Neural crest cell (in vitro differentiated cells): ENCODE data around the gene TXNRD1. TPM values are rescaled to one million over a fixed set of nuclear protein-coding genes. Genes with fewer than 3 reads are reported as not detected.

ENCODE experiments used
- DNase-seq: peaks from one replicate; pipeline ENCODE4 v3.0.0; 2021; ENCODE audit warnings: low read depth, mixed read lengths, low spot score
- H3K27ac Mint-ChIP-seq: one replicate; pipeline ENCODE4 v1.8.0; 2021; ENCODE audit warnings: mild to moderate bottlenecking, mixed read lengths; ENCODE audit not compliant: unreplicated experiment
- H3K27me3 Mint-ChIP-seq: 2 replicates; pipeline ENCODE4 v1.8.0; 2021; ENCODE audit warnings: low read depth, mild to moderate bottlenecking, mixed read lengths
- H3K36me3 Mint-ChIP-seq: 2 replicates; pipeline ENCODE4 v1.8.0; 2021; ENCODE audit warnings: low read depth, mild to moderate bottlenecking, mixed read lengths
- H3K4me1 Mint-ChIP-seq: 2 replicates; pipeline ENCODE4 v1.8.0; 2021; ENCODE audit warnings: mixed read lengths
- H3K4me3 Mint-ChIP-seq: one replicate; pipeline ENCODE4 v1.8.0; 2021; ENCODE audit warnings: mild to moderate bottlenecking, mixed read lengths
- H3K9me3 Mint-ChIP-seq: 2 replicates; pipeline ENCODE4 v1.8.0; 2021; ENCODE audit warnings: mixed read lengths
- CTCF ChIP-seq: fragments of 200-600 bp; sonication (generic); conservative IDR thresholded peaks from 2 replicates; pipeline ENCODE4 v1.5.0; 2021; ENCODE audit warnings: antibody characterized with exemption, mild to moderate bottlenecking
- total RNA-seq: library from RNA; stranded (reverse); gene quantifications from 2 replicates; pipeline ENCODE4 v1.2.1, GENCODE V29; 2021

TXNRD1 gene
- total RNA-seq, 1 donor from 2014 or later, result 105 TPM

- Mint-ChIP-seq H3K27me3 (peaks cover 6% of the 10 kb centered on the region), H3K4me1 (peaks cover 13% of the 10 kb centered on the region), H3K36me3 (no peaks in the 10 kb centered on the region), H3K4me3 (no peak overlapping the region), H3K9me3 (peaks cover 2% of the 10 kb centered on the region), H3K27ac (no peak overlapping the region)
- TF ChIP-seq CTCF, result no peak
- DNase-seq, result no peak
Observed at GRCh38 chr12:104377514-104377812, 161.9 kb downstream of the TXNRD1 start.

DNA sequence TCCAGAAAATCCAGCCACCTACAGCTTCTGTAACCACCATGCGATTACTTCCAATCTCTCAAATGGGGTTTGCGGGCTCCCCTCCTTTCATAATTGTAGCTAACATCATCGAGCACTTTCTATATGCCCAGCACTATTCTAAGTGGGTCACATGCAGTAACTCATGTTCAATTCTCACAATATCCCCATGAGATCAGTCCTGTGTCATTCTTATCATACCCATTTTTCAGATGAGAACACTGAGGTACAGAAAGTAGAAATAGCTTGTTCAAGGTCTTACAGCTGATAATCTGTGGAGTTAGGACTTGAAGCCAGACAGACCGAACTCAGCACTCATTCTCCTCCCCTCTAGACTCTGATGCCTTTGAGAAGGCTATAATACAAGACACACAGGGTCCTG is 162.8 kb downstream of the TXNRD1 start:
- Mint-ChIP-seq H3K27ac (no peak overlapping the region), H3K27me3 (peaks cover 6% of the 10 kb centered on the region), H3K9me3 (peaks cover 2% of the 10 kb centered on the region), H3K4me3 (no peak overlapping the region), H3K36me3 (no peaks in the 10 kb centered on the region), H3K4me1 (peaks cover 13% of the 10 kb centered on the region)
- TF ChIP-seq CTCF, result no peak
- DNase-seq, result no peak

- Mint-ChIP-seq H3K4me3 (no peak overlapping the region), H3K36me3 (peaks cover 2% of the 10 kb centered on the region), H3K9me3 (peaks cover 3% of the 10 kb centered on the region), H3K4me1 (peaks cover 13% of the 10 kb centered on the region), H3K27ac (no peak overlapping the region), H3K27me3 (peaks cover 6% of the 10 kb centered on the region)
- TF ChIP-seq CTCF, result no peak
- DNase-seq, result no peak
Observed at GRCh38 chr12:104381341-104381730, 165.8 kb downstream of the TXNRD1 start.

- peak; percentile 81 for DNase-seq
- no peak overlapping the region for H3K4me3 Mint-ChIP-seq
- H3K27me3 Mint-ChIP-seq, result peaks cover 6% of the 10 kb centered on the region
- peaks cover 2% of the 10 kb centered on the region for H3K36me3 Mint-ChIP-seq
- H3K9me3 Mint-ChIP-seq, result peaks cover 3% of the 10 kb centered on the region
- TF ChIP-seq CTCF, result peak; percentile 97
- H3K4me1 Mint-ChIP-seq, result peaks cover 12% of the 10 kb centered on the region
- no peak overlapping the region for H3K27ac Mint-ChIP-seq
Observed at GRCh38 chr12:104381731-104382480, 166.3 kb downstream of the TXNRD1 start.

GRCh38 chr12:104384141-104384880 is 168.7 kb downstream of the TXNRD1 start:
- no peak for DNase-seq
- TF ChIP-seq CTCF, result no peak
- Mint-ChIP-seq H3K36me3 (peaks cover 2% of the 10 kb centered on the region), H3K27me3 (peaks cover 6% of the 10 kb centered on the region), H3K4me3 (no peak overlapping the region), H3K9me3 (peaks cover 3% of the 10 kb centered on the region), H3K27ac (no peak overlapping the region), H3K4me1 (peaks cover 3% of the 10 kb centered on the region)
